ENCODE data around the gene DOK7. TPM values are rescaled to one million over a fixed set of nuclear protein-coding genes. Genes with fewer than 3 reads are reported as not detected.
A peak's percentile ranks its signal among the peaks of the same experiment; 100 is the strongest.

Gene DOK7
- total RNA-seq, 1 donor from 2014 or later: 5.1 TPM

DNA sequence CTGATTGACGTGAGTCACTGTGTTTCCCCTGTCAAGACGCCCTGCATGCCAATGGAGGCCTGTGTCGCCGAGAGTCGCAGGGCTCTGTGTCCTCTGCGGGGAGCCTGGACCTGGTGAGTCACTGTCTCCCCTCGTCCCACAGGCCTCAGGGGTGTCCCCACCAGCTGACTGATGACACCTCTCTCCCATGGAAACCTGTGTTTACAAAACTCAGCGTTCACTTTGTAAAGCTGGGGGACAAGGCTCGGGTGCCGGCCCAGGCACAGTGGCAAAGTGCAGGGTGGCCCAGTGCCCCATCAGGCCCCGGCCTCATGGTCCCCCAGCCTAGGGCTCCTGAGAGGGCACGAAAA lies 42.5 kb upstream of the DOK7 start:
- H3K36me3 Mint-ChIP-seq (ENCODE audit: unreplicated experiment): no peaks in the 10 kb centered on the region
- H3K4me1 Mint-ChIP-seq (ENCODE audit: low read depth, unreplicated experiment): peaks cover 6% of the 10 kb centered on the region
- H3K27ac Mint-ChIP-seq (ENCODE audit: unreplicated experiment): no peak overlapping the region
- H3K4me3 Mint-ChIP-seq (ENCODE audit: unreplicated experiment): no peak overlapping the region
- peaks cover 5% of the 10 kb centered on the region for H3K27me3 Mint-ChIP-seq (ENCODE audit: unreplicated experiment)
- TF ChIP-seq, protein P1, sequence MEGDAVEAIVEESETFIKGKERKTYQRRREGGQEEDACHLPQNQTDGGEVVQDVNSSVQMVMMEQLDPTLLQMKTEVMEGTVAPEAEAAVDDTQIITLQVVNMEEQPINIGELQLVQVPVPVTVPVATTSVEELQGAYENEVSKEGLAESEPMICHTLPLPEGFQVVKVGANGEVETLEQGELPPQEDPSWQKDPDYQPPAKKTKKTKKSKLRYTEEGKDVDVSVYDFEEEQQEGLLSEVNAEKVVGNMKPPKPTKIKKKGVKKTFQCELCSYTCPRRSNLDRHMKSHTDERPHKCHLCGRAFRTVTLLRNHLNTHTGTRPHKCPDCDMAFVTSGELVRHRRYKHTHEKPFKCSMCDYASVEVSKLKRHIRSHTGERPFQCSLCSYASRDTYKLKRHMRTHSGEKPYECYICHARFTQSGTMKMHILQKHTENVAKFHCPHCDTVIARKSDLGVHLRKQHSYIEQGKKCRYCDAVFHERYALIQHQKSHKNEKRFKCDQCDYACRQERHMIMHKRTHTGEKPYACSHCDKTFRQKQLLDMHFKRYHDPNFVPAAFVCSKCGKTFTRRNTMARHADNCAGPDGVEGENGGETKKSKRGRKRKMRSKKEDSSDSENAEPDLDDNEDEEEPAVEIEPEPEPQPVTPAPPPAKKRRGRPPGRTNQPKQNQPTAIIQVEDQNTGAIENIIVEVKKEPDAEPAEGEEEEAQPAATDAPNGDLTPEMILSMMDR (IDR thresholded peaks at IDR 0.05; ENCODE audit: partially characterized antibody, unreplicated experiment): no peak
- DNase-seq: peak; percentile 7
- H3K9me3 Mint-ChIP-seq (ENCODE audit: unreplicated experiment): no peaks in the 10 kb centered on the region

DNA sequence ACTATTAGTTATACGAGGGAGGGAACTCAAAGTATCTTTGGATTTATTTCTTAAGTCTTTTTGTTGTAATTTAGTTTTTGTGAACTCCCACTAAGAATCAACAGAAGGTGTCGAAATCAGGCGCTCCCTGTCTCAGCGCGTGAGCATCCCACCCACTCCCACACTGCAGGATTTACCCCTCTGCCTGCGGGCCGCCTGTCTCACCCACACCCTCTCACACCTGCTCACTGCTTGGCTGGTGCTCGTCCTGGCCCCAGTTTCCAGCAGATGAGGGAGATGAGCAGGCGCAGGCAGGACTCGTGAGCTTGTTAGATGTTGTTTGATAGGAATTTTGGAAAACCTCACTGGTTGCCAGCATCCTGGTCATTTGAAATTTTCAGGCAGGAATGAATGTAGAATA lies 42.1 kb upstream of the DOK7 start:
- H3K27me3 Mint-ChIP-seq (ENCODE audit: unreplicated experiment): peaks cover 5% of the 10 kb centered on the region
- peak; percentile 10 for DNase-seq
- H3K36me3 Mint-ChIP-seq (ENCODE audit: unreplicated experiment): no peaks in the 10 kb centered on the region
- no peak overlapping the region for H3K4me3 Mint-ChIP-seq (ENCODE audit: unreplicated experiment)
- peaks cover 6% of the 10 kb centered on the region for H3K4me1 Mint-ChIP-seq (ENCODE audit: low read depth, unreplicated experiment)
- H3K9me3 Mint-ChIP-seq (ENCODE audit: unreplicated experiment): no peaks in the 10 kb centered on the region
- no peak overlapping the region for H3K27ac Mint-ChIP-seq (ENCODE audit: unreplicated experiment)
- TF ChIP-seq, protein P1 (IDR thresholded peaks at IDR 0.05; ENCODE audit: partially characterized antibody, unreplicated experiment): no peak

DNA sequence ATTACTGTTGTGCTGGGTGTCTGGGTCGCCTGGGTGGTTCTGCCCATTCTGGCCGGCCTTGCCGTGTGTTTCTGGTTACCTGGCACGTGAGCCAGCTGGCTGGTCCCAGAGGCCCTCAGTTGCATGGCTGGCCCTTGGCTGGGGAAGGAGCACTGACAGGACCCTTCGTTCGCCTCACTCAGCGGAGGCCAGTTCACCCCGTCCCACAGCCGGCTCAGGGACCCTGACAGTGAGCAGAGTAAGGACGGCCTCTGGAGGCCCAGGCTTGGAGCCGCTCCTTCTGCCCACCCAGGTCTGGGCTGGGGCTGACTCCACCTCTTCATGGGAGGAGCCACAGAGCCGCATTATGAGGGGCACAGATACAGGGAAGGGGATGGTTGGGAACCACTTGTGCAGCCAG lies 41.6 kb upstream of the DOK7 start:
- peak; percentile 25 for DNase-seq
- no peaks in the 10 kb centered on the region for H3K9me3 Mint-ChIP-seq (ENCODE audit: unreplicated experiment)
- H3K27me3 Mint-ChIP-seq (ENCODE audit: unreplicated experiment): peaks cover 5% of the 10 kb centered on the region
- H3K36me3 Mint-ChIP-seq (ENCODE audit: unreplicated experiment): no peaks in the 10 kb centered on the region
- no peak overlapping the region for H3K27ac Mint-ChIP-seq (ENCODE audit: unreplicated experiment)
- no peak overlapping the region for H3K4me3 Mint-ChIP-seq (ENCODE audit: unreplicated experiment)
- TF ChIP-seq, protein P1 (IDR thresholded peaks at IDR 0.05; ENCODE audit: partially characterized antibody, unreplicated experiment): no peak
- H3K4me1 Mint-ChIP-seq (ENCODE audit: low read depth, unreplicated experiment): peaks cover 6% of the 10 kb centered on the region

DNA sequence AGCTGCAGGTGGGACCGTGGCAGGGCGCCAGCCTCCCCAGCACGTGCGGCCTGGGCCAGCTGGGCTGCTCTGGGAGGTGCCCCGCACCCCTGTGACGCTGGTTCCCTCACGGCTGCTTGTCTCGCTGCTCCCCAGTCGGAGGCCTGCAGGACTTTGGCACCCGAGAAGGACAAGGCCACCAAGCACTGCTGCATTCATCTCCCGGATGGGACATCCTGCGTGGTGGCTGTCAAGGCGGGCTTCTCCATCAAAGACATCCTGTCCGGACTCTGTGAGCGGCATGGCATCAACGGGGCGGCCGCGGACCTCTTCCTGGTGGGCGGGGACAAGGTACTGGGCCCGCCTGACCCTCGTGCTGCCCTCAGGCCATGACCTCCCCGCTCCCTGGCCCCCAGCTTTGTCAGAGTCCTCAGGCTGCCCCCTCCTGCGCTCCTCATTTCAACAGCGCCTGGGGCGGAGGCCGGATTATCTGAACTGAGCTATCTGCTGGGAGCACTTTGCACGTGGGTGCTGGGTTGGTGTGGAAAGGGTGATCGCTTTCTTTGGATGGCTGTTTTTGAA lies 40.8 kb upstream of the DOK7 start:
- Mint-ChIP-seq H3K27me3 (ENCODE audit: unreplicated experiment) (peaks cover 5% of the 10 kb centered on the region), H3K4me1 (ENCODE audit: low read depth, unreplicated experiment) (peaks cover 6% of the 10 kb centered on the region), H3K9me3 (ENCODE audit: unreplicated experiment) (no peaks in the 10 kb centered on the region), H3K27ac (ENCODE audit: unreplicated experiment) (no peak overlapping the region), H3K36me3 (ENCODE audit: unreplicated experiment) (no peaks in the 10 kb centered on the region), H3K4me3 (ENCODE audit: unreplicated experiment) (no peak overlapping the region)
- TF ChIP-seq, protein P1 (IDR thresholded peaks at IDR 0.05; ENCODE audit: partially characterized antibody, unreplicated experiment): no peak
- peak; percentile 8 for DNase-seq

DNA sequence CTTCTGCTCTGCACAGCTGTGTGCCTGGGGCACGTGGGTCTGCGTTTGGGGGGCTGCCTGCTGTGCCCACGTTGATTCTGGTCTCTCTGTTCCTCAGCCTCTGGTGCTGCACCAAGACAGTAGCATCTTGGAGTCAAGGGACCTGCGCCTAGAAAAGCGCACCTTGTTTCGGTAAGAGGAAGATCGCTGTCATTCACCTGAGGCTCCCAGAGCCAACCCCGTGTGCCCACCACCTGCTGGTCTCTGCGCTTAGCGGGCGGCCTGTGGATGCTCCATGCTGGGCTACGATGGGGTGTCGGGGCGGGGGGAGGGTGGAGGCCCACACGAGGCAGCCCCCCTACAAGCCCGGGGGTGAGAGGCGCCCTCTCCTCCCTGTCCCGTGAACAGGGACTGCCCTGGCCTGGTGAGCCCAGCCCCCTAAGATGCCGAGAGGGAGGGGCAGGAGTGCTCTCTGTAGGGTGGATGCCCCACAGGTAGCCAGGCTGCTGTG lies 40.3 kb upstream of the DOK7 start:
- no peaks in the 10 kb centered on the region for H3K36me3 Mint-ChIP-seq (ENCODE audit: unreplicated experiment)
- DNase-seq: no peak

More for the DNA sequence above, 40.3 kb upstream of the DOK7 start:
- TF ChIP-seq, protein P1 (IDR thresholded peaks at IDR 0.05; ENCODE audit: partially characterized antibody, unreplicated experiment): no peak
- no peak overlapping the region for H3K27ac Mint-ChIP-seq (ENCODE audit: unreplicated experiment)
- peaks cover 7% of the 10 kb centered on the region for H3K4me1 Mint-ChIP-seq (ENCODE audit: low read depth, unreplicated experiment)
- H3K9me3 Mint-ChIP-seq (ENCODE audit: unreplicated experiment): no peaks in the 10 kb centered on the region
- H3K27me3 Mint-ChIP-seq (ENCODE audit: unreplicated experiment): peaks cover 5% of the 10 kb centered on the region
- no peak overlapping the region for H3K4me3 Mint-ChIP-seq (ENCODE audit: unreplicated experiment)
